Amygdala (tissue), 56 donors: ENCODE data around the gene KSR2.
"Not testable (repeated sequence)": the region's sequence is repeated elsewhere in the genome, so short reads cannot be mapped to it uniquely, and the experiment has no call there.

Experiments
- DNase-seq, 56 donors: peaks; one replicate each; lab custom pipeline; 2025; lab: John Stamatoyannopoulos, UW

KSR2 gene

GRCh38 chr12:117968826-117969659 is at the start of gene KSR2:
KSR2 (minus strand) TSS chr12:117968990; CDS start chr12:117968255, 735 bp downstream.
- DNase-seq, result peak in 47 of 56 donors; percentile 4 to 81 (median 36)

GRCh38 chr12:118017926-118018325 is 49.1 kb upstream of the KSR2 start:
- DNase-seq, result no peak

GRCh38 chr12:118016424-118017264 is 47.9 kb upstream of the KSR2 start, which contains the start of gene RFC5:
RFC5 (plus strand) TSS chr12:118016703; CDS start chr12:118016828, 125 bp downstream.
- peak; percentile 31 to 97 (median 89) for DNase-seq

- DNase-seq, result no peak
These were observed 47.2 kb upstream of the KSR2 start for GRCh38 chr12:118015944-118016343.

GRCh38 chr12:118015306-118015705 is 46.5 kb upstream of the KSR2 start:
- no peak for DNase-seq

GRCh38 chr12:118013283-118013682 is 44.5 kb upstream of the KSR2 start:
- no peak for DNase-seq

- no peak for DNase-seq
These were observed 43.2 kb upstream of the KSR2 start for GRCh38 chr12:118011961-118012360.

- no peak for DNase-seq
These were observed 42.6 kb upstream of the KSR2 start for GRCh38 chr12:118011377-118011776.

- no peak for DNase-seq
These were observed 42.1 kb upstream of the KSR2 start for GRCh38 chr12:118010903-118011302.

GRCh38 chr12:117999806-118000205 is 31.0 kb upstream of the KSR2 start:
- not testable (repeated sequence) for DNase-seq

GRCh38 chr12:117998719-117999118 is 29.9 kb upstream of the KSR2 start:
- DNase-seq, result no peak

GRCh38 chr12:117994551-117995438 is 26.0 kb upstream of the KSR2 start:
- no peak for DNase-seq

- no peak for DNase-seq
These were observed 18.1 kb upstream of the KSR2 start for GRCh38 chr12:117986705-117987469.

- no peak for DNase-seq
These were observed 16.4 kb upstream of the KSR2 start for GRCh38 chr12:117985182-117985581.

GRCh38 chr12:117981267-117981666 is 12.5 kb upstream of the KSR2 start:
- no peak for DNase-seq

- DNase-seq, result no peak
These were observed 11.8 kb upstream of the KSR2 start for GRCh38 chr12:117980616-117981015.

- no peak for DNase-seq
These were observed 8.6 kb upstream of the KSR2 start for GRCh38 chr12:117977373-117977772.

GRCh38 chr12:117975006-117975405 is 6.2 kb upstream of the KSR2 start:
- DNase-seq, result no peak

- no peak for DNase-seq
These were observed 3.5 kb upstream of the KSR2 start for GRCh38 chr12:117972301-117972700.

GRCh38 chr12:117970334-117970733 is 1.5 kb upstream of the KSR2 start:
- DNase-seq, result no peak
